ENCODE data around the gene C19orf67.

C19orf67 gene

DNA sequence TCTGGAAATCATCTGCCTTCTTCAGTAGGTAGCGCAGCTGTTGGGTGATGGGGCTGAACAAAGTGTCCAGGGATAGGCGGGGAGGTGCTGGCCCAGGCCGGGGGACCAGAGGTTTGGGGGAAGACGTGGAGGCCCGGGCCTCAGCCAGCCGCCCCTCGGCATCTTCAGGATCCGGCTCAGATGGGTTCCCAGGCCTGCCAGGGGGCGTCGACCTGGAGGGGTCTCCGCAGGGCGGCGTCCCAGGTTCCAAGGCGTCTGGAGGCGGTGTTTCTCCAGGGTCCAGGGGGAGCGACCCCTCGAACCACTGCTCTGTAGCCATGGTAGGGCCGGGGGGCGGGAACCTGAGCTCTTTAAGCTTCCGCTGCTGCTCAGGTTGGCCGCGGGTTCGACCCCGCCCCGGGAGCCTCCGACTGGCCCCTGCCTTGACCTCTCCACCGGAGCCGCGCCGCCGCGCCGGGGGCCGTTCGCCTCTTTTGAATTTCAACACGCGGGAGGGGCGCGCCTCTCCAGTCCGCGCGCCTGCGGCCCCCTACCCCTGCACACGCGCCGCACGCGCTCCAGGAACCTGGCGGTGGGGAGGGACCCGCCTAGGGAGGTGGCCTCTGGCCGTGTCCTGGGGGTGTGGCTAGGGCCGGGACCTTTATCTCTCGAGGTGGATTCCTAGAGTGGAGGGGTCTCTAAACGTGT, at the start of gene C19orf67:
Gene C19orf67 (minus strand): TSS at position 475 of the 687 bp plus-strand sequence. CDS start 156 bp downstream, at position 319.
- DNase-seq (ENCODE audit: low read depth): no peak

DNA sequence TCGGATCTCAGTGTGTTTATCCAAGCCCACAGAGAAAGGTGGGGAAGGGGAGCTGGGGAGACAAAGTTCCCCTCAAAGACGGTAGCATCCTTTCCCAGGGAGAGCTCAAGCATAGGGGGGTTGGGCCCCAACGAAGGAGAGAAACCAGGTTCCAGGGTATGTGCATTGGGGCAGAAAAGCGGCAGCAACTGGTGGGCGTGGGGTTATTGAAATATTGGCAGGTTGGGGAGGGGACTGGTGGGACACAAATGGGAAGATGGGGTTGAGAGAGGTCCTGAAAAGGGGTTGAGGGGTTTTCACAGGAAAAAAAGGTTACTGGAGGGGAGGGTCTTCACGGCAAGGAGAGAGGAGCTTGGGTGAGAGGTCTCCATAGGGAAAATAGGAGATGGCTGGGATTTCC, 49.8 kb upstream of the C19orf67 start:
- DNase-seq (ENCODE audit: low read depth): no peak

DNA sequence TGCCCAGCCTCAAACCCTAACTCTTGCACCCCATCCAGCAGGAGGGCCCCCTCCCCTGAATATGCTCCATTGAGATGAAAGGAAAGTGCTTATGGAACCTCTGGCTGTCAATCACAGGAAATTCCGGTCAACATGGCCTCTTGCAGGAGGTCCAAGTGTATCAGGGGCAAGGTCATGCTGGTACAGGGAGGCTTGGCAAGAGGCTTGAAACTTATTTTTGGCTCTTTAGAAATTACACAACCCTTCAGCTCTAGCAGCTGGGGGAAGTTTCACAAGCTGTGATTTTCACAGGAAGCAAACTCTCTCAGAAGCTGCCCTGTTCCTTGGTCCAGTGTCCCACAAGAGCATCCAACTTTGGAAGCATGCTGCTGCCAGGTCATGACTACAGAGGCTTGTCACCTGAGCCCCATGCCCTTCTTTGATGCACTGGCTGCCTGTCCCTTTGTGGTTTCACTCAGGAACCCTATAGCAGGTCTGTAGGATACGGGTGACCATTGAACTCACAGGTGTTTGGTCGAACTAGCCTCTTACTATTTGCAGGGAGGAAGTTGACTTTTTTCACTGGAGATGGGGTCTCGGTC, 42.4 kb upstream of the C19orf67 start:
- no peak for DNase-seq (ENCODE audit: low read depth)

DNA sequence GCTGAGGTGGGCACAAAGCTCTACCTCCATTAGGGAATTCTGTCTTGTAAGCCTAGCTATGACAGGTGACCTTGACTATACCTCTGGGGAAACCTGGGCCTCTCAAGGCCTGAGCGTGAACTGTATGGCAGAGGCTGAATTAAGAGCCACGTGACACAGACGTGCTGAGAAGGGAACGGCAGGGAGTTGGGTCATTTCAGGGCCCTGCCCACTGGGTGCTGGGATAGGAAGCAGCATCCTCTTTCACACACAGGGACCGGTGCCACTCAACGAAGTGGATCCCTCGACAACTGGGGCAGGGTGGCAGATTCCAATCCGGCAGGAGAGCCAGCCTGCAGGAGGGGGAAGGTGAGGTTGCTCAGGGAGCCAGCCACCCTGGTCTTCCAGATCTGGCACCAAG, 41.6 kb upstream of the C19orf67 start:
- no peak for DNase-seq (ENCODE audit: low read depth)

DNA sequence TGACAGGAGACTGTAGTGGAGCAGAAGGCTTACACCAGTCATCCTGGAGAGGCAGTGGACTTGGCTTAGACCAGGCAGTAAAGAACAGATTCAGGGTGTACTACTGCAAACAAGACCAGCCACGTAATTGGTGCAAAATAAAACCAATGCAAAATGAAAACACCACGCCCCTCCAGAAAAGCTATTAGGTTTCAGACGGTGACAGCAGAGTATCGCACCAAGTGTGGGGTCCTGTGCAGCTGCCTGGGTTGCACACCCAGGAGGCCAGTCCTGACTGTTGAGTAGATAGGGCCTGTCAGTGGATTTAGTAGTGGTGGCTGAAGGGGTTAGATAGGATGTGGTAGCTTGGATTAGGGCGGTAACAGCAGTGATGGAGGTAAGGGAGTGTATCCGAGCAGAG, 37.3 kb upstream of the C19orf67 start:
- no peak for DNase-seq (ENCODE audit: low read depth)

DNA sequence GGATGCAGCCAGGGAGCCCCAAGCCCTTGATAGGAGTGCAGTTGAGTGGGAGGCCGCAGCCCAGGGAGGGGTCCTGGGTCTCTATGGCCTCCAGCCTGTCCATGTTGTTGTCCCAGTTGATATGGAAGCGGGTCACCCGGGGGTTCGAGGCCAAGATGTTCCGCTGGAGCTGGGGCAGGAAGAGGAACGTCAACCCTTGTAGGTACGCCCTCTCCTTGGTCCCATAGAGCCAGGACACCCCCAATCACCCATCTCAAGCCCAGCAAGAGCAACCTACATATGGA, 34.9 kb upstream of the C19orf67 start:
- DNase-seq (ENCODE audit: low read depth): no peak

DNA sequence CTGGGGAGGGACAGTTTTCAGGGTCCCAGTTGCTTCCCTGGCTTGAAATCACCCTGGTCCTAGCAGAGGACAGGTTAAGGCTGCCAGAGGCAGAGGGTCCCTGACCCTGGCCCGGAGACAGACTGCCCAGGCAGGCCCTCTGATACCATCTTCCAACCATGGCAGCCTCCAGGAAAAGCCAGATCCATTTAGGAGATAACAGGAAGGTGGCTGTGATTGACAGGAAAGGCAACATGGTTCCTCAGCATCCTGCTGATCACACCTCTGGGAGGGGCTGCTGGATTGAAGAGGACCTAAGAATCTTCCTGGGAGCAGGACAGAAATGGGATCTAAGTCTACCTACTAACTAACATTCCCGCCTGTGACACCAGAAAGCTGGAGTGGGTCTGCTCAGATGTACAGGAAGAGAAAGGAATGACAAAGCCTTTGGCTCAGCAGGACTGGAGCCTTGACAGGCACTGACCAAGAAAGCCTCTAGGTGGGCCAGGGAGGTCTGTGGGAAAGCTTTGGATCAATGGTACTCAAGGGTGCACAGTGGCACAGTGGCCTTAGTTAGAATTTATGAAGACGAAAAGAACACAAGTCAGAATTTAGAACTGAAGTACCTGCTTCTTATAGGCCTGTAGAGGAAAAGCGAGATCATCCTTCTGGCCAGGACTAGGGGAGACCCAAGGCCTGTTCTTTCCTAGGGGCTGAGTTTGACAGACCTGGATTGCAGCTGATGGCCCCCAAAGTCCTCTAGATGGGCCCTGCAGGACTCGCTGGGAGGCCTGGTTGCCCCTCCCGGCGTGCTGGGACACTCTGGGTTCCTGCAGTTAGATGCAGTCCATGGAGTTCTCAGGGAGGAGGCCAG, 34.3 kb upstream of the C19orf67 start:
- DNase-seq (ENCODE audit: low read depth): no peak

DNA sequence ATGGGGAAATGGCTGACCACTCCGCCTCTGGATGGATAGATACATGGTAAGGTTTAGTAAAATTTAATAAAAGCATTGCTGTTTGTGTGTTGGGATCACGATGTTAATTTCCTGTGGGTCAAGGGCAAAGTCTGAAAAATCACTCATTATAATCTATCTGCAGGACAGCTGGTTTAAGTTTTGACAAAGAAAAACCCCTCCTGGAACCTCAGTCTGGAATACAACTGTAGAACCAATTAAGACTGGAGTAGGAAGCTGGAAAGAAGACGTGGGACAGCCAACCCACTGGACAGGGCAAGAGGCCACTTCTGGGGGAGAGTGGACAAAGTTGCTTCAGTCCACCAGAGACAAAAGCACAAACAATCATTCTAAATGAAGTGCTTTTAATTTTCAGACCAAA, 33.6 kb upstream of the C19orf67 start:
- DNase-seq (ENCODE audit: low read depth): no peak

DNA sequence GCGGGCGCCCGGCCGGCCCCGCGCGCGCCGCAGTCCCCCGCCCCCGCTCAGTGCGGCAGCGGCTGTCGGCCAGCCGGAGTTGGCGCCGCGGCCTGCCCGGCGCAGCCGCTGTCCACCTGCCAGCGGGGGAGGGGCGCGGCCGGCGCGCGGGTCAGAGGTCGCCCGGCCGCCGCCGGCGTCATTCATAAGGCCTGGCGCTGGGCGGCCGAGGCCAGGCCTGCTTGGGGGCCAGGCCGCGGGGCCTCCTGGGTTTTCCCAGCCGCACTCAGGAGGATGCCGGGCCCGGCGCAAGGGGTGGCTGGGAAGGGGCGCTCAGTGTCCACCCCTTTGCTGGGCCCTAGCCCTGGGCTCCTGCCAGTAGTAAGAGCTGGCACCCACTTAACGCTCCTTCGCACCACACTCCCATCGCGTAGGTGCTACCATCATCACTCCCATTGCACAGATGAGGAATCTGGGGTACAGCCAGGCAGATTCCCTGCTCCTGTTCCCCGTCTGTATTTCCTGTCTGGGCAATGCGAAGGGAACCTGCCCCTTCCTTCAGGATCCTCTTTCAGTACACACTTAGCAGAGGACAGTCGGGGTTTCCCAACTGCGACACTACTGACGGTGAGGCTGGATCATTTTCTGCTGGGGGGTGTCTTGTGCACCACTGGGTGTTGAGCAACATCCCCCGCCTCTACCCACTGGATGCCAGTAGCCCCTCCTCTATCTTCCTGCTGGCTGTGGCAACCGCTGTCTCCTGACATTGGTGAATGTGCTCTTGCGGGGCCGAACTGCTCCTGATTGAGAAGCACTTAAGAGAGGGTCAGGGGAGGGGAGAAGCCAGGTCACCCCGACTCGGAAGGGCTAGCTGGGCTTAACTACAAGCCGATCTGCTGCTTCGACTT, 32.8 kb upstream of the C19orf67 start:
- peak; percentile 54 for DNase-seq (ENCODE audit: low read depth)

DNA sequence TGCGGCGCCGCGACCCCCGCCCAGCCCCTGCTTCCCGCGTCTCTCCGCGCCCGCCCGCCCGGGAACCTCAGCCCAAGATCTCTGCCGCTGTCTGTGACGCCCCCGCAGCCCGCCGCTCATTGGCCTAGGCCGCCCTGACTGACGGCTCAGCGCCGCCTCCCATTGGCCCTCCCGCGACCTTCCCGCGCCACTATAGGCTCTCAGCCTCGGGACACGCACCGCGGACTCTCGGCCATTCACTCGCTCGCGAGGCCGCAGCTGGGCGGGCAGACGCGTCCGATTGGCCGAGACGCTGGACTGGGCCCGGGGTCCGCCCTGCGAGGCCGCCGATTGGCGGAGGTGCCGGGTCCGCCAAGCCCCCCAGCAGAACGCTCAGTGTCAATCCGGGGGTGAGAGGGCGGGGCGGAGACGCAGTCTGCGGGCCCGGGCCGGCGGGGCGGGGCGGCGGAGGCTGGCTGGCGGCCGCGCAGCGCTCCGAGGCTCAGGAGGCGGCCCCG, 32.1 kb upstream of the C19orf67 start, which contains the start of gene PRKACA:
Gene PRKACA (minus strand): TSS at position 95 of the 497 bp plus-strand sequence. CDS start 215 bp downstream, outside the sequence.
- DNase-seq (ENCODE audit: low read depth): peak; percentile 98

DNA sequence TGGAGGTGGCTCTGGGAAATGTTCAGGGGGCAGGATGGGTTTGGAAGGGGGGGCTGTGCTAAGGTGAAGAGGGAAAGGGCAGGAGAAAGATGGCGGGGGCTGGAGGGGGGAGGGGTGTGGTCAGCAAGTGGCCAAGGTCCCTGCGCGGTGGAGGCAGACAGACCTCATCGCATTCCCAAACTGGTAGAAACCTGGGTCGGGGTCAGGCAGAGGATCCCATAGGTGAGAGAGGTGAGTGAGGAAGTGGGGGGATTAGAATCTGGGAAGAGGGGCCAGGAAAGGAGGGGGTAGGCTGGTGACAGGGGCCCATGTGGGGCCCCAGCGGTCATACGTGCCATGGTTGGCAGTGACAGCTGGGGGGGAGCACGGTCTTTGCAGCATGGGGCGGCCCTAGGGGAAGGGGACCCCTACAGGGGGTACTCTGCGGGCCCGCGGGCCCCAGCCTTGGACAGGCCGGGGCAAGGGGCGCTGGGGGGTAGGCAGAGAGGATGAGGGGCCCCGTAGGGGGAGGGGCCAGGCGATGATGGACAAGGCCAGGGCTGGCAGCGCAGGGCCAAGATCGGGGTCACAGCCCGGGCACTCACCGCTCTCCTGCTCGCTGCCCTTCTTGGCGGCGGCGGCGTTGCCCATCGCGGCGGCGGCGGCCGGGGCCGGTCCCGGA, 31.5 kb upstream of the C19orf67 start:
- no peak for DNase-seq (ENCODE audit: low read depth)

DNA sequence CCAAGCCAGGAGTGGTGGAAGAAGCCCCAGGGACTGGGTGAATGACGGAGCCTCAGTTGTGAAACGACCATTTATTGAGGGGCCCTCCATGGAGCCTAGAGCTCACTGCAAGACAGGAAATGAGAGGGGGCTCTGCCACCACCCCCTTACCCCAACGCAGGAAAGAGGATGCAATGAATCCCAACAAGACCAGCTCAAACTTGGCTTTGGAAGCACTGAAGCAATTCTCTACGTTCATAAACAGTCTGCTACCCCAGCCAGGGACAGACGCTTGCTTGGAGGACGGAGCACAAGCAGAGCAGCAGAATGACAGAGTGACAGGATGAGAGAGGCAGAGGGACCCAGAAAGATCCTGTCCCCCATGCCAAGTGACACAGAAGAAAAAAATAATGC, 30.9 kb upstream of the C19orf67 start:
- no peak for DNase-seq (ENCODE audit: low read depth)

DNA sequence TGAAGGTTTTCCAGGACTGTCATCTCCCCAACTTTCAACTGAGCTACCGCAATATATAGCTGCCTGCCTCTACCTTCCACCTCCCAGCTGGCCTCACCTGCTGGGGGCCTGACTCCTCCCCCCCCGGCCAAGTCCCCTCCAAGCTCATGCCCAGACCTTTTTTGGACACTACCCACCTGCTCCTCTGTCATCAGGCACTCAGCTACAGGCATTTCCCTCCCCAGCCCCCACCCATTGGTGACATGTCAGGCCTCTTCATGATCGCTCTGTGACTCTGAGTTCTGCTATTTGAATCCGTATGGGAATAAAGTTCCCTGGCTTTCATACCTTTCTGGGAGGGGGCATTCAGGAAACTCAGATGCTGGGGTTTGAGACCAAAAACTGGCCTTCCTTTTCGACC, 30.2 kb upstream of the C19orf67 start:
- no peak for DNase-seq (ENCODE audit: low read depth)

DNA sequence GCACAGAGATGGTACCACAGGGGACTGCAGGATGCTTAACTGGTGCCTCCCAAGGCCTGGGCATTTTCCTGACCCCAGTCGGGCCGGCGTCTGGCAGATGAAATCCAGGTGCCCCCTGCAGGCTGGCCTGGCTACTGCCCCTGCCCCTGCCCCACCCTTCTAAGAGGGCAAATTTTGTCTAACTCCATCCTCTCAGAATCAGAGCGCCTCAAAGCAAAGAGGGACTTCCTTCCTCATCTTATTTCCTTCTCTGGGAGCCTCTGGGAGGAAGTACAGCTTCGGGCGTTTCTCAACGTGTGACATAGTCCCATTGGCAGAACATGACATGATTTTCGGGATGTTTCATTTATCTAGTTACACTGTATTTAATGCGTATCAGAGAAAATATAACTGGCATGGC, 29.3 kb upstream of the C19orf67 start:
- no peak for DNase-seq (ENCODE audit: low read depth)

DNA sequence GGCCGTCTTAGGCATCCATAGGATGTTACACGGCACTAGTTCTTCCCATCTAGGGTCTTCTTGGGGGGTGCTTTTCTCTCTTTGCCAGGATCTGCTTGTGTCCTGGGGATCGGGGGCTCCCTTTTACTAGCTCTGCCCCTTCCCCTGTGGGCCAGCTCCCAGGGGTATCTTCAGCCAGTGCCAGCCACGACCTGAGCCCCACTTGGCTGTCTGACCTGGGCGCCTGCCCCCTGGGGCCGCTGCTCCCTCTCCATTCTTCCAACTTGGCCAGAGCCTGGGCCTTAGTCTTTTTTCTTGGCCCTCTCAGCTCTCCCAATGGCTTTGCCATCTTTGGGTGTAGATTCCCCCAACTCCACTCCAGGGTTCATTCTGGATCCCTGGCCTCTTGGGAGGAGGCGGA, 28.9 kb upstream of the C19orf67 start:
- no peak for DNase-seq (ENCODE audit: low read depth)

DNA sequence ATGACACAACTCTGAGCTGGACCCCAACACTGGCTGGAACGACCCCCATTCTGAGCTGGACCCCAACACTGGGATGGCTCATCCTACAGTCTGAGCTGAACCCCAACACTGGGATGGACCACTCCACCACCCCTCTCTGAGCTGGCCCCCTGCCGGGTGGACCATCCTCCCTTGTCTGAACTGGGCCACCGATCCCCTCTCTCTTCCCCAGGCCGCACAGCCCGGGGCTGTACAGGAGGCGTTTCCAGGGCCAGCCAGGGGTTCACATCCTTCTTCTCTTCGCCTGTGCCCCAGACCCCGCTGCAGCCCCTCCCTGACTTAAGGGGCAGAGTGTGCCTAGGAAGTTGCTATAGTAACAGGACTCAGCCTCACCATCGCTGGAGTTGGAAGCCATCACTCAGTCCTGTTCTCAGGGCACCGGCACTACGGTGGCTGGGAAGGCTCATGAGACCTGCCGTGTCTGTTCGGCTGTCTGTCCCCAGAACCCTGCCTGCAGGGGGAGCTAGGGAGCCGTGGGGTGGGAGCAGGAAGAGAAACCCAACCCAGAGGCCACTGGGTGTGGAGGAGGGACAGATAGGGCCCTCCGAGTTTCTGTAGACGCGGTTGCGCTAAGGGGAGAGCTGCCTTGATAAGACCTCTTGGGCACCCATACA, 28.3 kb upstream of the C19orf67 start:
- no peak for DNase-seq (ENCODE audit: low read depth)

DNA sequence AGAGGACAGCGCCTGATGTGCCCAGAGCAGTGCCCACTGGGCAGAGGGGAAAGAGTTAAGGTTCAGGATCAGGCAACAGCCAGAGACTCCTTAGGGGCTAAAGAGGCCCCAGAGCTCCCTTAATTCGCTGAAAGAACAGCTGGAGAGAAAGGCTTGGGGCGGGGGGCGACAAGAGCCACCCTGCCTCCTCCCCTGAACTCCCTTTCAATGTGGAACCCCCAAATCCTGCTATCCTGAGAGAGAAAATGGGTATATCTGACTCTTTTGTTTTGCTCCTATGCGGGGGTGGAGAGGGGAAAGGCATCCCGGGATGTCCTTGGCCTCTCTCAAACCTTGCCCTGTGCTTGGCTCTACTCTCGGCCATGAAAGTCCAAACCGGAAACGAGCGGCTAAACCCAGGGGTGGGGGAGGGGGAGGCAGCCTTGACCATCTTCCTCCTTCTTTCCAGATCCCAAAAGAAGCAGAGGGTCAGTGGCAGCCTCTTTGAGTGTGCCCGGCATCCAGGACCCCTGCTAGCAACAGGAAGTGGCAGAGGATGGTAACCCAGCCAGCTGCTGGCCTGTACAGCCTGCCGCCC, 27.3 kb upstream of the C19orf67 start:
- DNase-seq (ENCODE audit: low read depth): no peak

DNA sequence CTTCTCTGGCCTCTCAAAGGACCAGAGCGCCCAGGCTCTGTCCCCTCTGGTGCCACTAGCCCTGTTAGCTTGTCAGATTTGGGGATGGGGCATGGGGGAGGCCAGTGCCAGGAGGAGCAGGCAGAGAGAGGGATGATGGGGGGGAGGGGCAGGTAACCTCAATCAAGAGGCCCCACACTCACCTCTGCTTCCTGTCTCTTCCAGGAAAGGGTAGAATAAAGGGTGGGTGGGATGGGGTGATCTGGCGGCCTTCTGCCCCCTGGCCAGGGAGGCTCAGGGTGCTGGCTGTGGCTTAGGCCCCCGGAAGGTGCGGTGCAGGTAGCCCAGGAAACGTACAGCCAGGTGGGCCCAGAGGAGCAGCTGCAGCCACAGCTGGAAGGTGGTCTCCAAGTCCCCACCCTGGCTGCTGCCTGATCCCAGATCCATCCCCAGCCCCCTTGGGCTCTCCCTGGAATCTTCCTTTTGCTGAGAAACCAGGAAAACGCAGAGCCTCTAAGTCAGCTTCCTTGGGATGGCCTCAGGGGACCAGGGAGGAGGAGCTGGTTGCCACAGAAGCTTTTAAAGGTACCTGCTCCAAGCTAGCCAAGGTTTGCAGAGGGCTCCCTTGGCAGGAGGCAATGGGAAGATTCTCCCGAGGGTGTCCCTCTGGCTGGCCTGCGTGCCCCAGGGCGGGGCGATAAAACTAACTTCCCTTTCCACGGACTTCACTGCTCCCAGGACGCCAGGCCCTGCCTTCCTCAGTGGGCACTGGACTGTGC, 26.6 kb upstream of the C19orf67 start:
- no peak for DNase-seq (ENCODE audit: low read depth)

DNA sequence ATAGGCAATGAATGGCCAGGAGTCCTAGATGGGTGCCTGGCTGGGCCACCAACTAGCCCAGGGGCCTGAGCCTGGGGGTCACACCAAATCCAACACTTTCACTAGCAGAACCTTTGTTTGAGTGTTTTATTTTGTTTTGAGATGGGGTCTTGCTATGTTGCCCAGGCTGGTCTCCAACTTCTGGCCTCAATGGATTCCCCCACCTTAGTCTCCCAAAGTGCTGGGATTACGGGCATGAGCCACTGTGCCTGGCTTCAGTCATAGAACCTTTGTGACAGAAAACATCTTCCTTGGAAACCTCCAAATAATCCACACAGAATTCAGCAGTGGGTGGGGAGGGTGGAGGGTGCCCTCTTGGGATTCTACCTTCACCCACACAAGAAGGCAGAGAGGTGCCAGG, 25.9 kb upstream of the C19orf67 start:
- no peak for DNase-seq (ENCODE audit: low read depth)

DNA sequence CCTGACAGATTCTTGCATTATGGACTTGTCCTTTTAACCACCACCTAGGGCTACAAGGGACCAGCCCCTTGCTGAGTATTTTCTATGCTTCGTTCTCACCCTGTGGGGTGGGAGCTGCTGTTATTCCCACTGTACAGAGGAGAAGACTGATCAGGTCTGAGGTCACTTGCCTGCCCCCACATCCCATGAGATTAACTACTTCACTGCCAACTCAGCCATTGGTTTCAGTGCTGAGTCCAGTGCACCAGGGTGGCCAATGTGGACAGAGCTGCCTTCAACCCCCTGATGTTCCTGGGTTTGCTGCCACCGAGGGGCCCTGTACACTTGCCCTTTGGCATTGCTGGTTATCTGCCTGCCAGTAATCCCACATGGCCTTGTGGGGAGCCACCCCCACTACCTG, 25.1 kb upstream of the C19orf67 start:
- DNase-seq (ENCODE audit: low read depth): no peak

Measured in GM04504 (cell line).